GM03348 (cell line): Measurements from ENCODE around the gene RUNX1.
"Not testable (repeated sequence)": the region's sequence is repeated elsewhere in the genome, so short reads cannot be mapped to it uniquely, and the experiment has no call there.

Experiments
- DNase-seq: peaks from one replicate; pipeline ENCODE4 v3.0.0; 2012; ENCODE audit warnings: low spot score

RUNX1 gene

GRCh38 chr21:34806423-34806822, 242.7 kb downstream of the RUNX1 start:
- DNase-seq, result no peak

GRCh38 chr21:34805157-34805556, 243.9 kb downstream of the RUNX1 start:
- no peak for DNase-seq

GRCh38 chr21:34804584-34804983, 244.5 kb downstream of the RUNX1 start:
- DNase-seq, result not testable (repeated sequence)

GRCh38 chr21:34803782-34804370, 245.2 kb downstream of the RUNX1 start:
- no peak for DNase-seq

- no peak for DNase-seq
These were observed 246.8 kb downstream of the RUNX1 start for GRCh38 chr21:34802180-34802899.

GRCh38 chr21:34801519-34802132, 247.5 kb downstream of the RUNX1 start:
- DNase-seq, result no peak

GRCh38 chr21:34800797-34801518, 248.1 kb downstream of the RUNX1 start:
- peak; percentile 42 for DNase-seq

- no peak for DNase-seq
These were observed 250.0 kb downstream of the RUNX1 start for GRCh38 chr21:34799092-34799491.

- no peak for DNase-seq
These were observed 251.1 kb downstream of the RUNX1 start for GRCh38 chr21:34797921-34798535.

GRCh38 chr21:34797201-34797525, 251.9 kb downstream of the RUNX1 start:
- DNase-seq, result no peak

- DNase-seq, result no peak
These were observed 252.4 kb downstream of the RUNX1 start for GRCh38 chr21:34796518-34797200.

- peak; percentile 67 for DNase-seq
These were observed 253.4 kb downstream of the RUNX1 start for GRCh38 chr21:34795548-34796180.

- peak; percentile 51 for DNase-seq
These were observed 253.9 kb downstream of the RUNX1 start for GRCh38 chr21:34795175-34795547.

- DNase-seq, result no peak
These were observed 254.4 kb downstream of the RUNX1 start for GRCh38 chr21:34794686-34795085.

GRCh38 chr21:34793471-34793870, 255.6 kb downstream of the RUNX1 start:
- DNase-seq, result no peak

- DNase-seq, result no peak
These were observed 256.5 kb downstream of the RUNX1 start for GRCh38 chr21:34792504-34793089.

GRCh38 chr21:34791776-34792503, 257.2 kb downstream of the RUNX1 start:
- DNase-seq, result no peak

- DNase-seq, result no peak
These were observed 258.3 kb downstream of the RUNX1 start for GRCh38 chr21:34790834-34791233.

GRCh38 chr21:34790341-34790740, 258.8 kb downstream of the RUNX1 start:
- DNase-seq, result no peak

- no peak for DNase-seq
These were observed 260.2 kb downstream of the RUNX1 start for GRCh38 chr21:34788879-34789278.
